Kidney tubule cell (primary cell): ENCODE results near the gene GIPC3.

Source experiments
- DNase-seq: peaks from one replicate; pipeline ENCODE4 v3.0.0-alpha.2; 2018; ENCODE audit warnings: low spot score

Gene GIPC3

DNA sequence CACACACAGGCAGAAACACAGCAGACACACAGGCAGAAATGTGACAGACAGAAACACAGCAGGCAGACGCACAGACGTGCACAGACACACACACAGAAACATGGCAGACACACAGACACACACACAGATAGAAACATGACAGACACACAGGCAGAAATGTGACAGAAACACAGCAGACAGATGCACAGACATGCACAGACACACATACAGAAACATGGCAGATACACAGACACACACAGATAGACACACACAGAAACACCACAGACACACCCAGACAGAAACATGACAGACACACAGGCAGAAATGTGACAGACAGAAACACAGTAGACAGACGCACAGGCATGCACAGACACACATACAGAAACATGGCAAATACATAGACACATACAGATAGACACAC, 20.1 kb downstream of the GIPC3 start:
- no peak for DNase-seq

DNA sequence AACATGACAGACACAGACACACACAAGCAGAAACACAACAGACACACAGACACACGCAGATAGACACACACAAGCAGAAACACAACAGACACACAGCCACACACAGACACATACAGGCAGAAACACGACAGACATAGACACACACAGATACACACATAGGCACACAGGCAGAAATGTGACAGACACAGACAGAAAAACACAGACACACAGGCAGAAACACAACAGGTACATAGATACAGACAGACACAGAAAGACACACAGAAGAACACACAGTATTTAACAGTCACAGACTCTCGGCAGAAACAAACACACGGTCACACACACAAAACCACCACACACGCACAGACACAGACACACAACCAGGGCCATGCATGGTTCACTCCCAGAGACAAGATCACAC, 20.5 kb downstream of the GIPC3 start:
- DNase-seq: no peak

DNA sequence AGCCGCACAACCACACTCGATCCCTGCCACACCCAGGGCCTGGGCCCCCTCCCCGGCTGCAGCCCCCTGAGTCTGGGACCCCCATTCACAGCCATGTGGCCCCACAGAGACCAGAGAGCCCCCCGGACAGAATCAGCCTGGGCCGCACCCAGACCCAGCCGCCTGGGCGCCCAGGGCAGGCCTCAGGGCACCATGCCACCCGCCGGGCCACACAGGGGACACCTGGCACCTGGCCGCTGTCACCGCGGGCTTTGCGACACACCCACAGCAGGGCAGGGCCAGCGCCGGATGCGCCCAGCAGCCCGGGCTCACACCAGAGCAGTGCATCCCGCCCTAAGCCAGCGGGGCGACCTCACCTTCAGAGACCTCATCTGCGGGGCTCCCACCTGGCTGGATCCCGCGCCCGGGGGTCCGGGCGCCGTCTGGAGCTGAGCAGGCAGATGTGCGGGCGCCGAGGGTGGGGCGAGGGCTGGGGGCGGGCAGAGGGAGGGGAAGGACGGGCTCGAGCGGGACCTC, 21.0 kb downstream of the GIPC3 start:
- DNase-seq: peak; percentile 10

DNA sequence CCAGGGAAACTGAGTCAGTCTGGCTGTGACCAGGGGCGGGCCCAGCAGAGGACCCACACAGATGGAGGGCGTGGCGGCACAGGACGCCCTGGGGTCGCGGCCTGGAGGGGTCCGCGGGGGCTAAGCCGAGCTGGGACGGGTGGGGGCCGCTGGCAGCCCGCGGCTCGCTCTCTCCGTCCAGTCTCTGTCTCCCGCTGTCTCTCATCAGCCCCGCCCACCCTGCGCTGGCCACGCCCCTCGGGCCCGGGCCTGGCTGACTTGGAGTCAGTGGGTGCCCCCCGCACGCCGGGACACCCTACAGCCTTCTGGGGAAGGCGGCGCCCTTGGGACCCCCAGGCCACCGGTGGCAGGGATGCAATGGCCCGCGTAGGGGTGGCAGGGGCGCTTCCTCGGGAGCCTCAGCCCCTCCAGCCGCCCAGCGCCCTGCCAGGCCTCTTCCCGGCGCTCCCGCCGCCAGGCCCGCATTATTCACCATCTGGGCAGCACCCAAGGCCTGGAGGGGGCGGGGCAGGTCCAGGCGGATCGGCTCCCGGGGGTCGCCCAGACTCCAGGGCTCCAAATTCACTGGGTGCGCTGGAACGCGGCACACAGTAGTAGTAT, 21.5 kb downstream of the GIPC3 start, which contains the start of gene TBXA2R:
Gene TBXA2R, minus strand, starts transcription at position 186 of the 600 bp plus-strand sequence. CDS start 6,241 bp downstream, outside the sequence.
- DNase-seq: peak; percentile 41

DNA sequence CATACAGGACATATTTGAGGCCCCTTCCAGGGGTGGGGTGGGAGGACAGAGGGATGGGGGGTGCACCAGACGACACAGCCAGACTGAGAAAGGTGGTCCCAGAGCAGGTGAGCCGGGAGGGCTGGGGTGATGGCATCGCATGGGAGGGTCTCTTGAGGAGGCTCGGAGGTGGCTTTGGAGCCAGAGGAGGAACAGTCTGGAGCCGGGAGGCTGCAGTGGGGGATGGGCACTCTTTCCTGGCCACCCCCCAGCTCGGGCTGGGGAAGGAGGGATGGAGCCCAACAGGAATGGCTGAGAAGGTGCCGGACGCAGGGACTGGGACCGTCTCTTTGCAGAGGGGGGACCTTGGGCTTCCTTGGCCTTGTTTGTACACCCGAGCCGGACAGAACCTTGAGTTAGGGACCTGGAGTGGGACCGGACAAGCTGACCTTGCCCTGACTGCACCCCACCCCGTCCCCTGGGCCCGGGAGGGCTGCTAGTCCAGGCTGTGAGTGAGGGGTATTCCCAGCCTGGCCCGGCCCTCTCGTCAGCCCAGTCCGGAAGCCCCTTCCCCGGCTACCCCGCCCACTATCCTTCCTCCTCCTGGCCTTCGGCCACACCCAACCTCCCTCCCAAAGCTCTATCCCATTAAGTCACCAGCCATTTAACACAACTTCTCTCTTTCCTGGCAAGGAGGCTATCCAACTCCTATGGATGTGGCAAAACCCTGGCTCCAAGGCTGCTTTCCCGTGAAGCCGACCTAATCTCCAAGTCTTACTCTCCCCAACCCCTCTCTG, 22.2 kb downstream of the GIPC3 start:
- no peak for DNase-seq

DNA sequence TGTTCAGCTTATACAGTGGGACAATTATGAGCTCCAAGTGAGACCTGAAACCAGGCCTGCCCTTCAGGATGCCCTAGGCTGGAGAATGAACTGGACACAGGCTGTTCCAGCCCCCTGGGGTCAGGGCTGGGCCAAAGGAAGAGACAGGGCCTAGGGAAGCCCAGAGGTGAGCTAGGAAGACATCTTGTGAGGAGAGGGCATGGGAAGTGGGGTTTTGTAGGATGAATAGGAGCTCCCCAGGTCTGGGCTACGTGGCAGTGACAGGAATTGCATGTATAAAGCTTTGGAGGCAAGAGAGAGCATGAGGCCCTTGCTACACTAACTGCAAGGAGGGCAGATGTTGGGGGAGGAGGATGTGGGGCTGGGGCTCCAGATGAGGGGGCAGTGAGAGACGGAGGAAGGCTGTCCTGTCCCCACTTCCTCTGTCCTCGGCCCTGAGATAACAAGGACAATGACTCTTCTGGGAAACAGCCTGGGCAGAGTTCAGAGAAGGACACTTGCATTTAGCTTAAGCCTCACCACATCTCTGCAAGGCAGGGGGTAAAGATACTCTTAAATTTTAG, 22.9 kb downstream of the GIPC3 start:
- no peak for DNase-seq

DNA sequence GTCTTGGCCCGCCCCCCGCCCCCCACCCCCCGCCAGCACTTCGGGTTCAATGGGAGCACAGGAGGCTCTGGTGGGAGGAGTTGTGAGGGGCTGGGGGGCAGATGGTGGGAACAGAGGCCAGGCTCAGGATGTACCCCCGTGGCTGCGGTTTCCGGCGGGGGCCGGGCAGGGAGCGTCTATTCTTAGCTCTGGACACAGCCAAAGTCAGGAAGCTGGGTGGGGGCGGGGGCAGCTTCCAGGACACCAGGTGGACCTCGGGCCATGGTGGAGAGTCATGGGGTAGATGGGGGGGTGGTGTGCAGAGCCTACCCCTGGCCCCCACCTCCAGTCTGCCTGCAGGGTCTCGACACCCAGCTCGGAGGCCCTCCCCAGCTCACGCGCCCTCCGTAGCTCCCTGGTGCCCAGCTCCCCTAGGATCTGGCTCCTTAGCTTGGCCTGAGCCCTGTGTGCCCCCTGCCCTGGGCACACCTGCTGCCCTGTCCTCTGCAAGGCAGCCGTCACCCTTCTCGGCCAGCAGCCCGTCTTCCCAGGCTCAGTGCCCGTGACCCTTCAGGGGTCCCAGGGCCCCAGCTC, 23.6 kb downstream of the GIPC3 start:
- no peak for DNase-seq

DNA sequence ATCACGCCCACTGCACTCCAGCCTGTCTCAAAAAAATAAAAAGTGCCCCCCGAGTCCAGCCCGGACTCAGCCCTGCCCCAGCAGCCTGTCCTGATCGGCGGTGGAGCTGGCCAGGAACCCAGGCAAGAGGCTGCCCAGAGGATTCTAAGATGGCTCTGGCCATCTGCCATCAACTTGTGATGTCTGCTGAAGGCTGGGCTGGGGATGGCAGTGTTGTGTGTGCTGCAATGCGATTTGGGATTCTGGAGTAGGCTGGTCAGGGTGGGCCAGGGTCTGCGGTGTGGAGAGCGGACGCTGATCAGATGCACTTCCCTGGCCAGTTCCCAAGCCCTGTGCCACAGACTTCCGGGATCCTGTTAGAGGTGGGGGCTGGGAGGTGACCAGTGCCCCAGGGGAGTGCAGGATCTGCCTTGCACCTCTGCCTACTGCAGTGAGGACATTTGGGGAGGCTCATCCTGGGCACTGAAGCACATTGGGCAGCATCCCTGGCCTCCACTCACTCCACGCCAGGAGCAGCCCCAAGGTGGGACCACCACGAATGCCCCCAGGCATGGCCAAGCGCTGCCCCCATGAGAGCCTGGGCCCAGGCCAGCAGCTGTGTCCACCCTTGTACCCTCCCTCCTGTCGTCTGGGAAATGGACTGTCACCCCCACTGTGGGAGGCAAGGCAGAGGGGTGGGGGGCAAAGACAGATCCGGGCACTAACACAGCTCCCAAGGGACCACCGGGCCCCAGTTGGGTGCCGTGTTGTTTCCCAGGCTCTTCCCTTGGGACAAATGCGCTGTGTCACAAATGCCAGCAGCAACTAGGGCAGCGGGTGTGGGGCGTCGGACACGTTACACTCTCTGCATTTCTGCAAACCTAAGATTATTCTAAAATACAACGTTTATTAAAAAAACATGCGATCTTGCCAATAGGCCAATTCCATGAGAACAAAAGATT, 24.8 kb downstream of the GIPC3 start:
- DNase-seq: no peak

DNA sequence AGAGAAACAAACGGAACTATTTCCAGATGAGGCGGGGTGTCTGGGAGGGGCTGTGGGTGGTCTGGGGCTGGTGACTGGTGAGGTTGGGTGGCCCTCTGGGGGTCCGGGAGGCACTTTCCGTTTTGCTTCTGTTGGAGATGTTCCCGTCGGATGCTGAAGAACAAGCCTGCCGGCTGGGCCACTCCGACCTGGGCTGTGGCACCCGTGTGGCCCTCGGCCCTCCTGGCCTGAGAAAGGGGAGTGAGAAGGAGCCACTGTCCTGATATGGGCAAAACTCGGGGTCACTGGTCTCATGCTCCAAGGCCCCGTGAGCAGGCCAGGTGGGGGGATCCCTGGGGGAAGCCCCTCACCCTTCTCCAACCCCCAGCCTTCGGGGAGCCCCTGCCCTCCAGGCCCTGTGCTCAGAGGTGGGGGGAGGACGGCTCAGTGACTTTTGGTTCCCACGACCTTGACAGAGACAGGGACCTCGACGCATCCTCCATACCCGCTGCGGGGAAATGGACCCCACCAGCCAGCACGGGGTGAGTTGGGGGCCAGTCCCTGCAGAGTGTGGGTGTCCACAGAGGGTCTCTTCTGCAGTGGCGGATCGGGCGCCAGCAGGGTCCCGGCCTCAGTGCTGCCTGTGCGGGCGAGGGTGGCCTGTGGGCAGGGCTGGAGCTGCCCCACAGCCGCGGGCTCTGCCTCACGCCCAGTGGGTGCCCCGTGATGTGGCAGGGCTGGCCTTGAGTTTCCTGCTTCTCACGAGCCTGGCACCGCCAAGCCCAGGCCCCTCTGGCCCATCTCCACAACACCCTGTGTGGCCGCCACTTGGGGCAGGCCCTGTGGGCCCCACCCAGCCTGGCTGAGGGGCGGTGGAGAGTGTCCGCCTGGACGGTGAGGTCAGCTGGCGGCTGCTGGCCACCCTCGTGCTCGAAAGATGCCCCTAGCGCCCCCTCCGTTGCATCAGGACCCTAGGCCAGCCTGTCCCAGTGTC, 25.8 kb downstream of the GIPC3 start:
- DNase-seq: no peak

DNA sequence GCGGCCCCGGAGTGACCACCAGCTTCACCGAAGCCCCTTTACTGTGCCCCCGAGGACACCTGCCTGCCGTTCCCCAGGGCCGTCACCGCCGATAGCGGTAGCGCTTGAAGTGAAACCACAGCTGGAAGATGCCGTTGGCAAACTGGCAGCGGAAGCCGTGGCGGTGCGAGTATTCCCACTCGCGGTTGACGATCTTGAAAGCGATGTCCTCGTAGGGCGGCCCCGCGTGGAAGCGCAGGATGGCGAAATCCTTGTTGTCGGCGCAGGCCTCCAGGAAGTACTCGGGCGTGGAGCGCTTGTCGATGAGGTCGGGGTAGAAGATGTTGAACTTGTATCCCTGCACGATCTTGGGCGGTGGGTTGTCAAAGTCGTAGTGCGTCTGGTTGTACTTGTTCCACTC, 26.6 kb downstream of the GIPC3 start:
- DNase-seq: no peak

DNA sequence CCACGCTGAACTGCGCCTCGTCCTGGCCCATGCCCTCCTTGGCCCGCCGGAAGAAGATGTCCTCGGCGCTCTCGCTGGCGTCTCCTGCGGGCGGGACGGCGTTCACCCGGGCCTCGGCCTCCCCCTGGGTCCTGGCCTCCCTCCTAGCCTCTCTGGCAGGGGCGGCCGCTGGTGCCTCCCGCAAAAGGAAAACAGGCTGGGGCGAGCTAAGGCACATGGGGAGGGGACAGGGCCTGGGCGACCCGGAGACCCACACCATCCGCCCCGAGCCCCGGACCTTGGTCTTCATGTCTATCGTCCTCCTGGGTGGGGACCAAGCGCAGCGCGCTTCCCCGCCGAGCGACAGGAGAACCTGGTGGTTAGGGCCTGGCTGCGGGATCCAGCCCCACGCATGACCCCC, 27.1 kb downstream of the GIPC3 start:
- DNase-seq: no peak

DNA sequence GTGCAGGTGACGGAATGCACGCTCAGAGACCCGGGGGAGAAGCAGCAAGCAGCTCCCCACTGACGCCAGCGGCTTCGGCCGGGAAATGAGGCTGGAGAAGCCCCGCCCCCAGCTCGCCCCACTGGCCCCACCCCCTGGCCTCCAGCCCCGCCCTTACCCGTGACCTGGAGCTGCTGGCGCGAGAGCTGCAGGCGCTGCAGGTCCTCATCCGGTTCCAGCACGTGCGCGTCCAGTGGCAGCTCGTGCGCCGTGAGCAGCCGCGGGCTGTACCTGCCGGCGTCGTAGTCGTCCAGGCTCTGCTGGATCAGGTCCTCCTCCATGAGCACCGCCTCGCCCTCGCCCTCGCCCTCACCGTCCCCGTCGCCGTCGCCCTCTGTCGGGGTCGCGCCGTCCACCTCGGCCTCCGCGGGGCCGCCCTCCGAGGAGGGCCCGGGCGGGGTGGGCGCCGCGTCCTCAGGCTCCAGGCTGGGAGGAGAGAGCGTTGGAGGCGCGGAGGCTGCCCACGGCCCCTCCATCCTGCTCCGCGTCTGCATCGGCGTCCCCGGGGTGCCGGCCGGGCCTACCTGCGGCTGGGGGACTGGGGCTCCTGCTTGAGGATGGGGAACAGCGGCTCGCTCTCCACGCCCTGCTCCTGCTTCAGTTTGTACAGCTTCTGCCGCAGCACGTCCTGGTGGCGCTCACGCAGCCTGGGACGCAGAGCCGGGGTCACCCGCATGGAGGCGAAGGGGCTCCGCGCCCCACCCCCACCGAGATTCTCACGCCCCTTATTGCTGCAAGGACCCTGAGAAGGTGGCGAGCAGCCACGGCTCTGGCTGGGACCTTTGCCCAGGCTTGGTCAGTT, 27.8 kb downstream of the GIPC3 start:
- DNase-seq: no peak

DNA sequence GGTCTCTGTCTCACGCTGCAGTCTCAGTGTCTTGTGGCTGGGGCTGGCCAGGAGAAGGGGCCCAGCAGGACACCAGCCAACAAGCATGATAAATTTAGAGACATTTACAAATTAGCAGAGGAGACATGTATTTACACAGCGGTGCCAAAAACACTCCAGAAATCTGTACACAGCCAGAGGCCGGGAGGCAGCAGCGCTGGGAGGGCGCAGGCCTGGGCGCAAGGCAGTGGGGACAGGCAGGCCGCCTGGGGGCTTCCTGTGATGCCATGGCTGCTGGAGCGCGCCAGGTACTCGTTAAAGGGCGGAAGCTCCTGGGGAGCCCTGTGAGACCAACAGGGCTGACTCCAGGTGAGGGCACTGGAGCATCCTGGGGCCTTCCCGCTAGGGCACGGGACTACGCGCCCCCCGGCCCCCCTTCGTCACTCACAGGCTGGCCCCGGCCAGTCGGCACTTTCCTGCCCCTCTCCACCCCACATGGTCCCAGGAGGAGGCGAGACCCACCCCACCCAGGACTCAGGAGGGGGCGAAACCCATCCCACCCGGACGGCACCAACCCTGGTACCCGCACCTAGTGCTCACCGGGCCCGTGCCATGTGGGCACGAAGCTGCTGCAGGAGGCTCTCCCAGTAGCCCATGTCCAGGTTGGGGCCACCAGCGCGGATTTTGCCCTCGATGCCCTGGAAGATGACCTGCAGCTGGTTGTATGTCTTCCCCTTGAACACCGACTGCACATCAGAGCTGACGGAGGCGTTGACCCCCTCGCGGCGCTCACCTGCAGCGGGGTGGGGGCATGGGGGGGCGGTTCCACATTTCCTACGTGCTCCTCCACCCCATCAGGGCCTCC, 28.8 kb downstream of the GIPC3 start:
- DNase-seq: no peak

DNA sequence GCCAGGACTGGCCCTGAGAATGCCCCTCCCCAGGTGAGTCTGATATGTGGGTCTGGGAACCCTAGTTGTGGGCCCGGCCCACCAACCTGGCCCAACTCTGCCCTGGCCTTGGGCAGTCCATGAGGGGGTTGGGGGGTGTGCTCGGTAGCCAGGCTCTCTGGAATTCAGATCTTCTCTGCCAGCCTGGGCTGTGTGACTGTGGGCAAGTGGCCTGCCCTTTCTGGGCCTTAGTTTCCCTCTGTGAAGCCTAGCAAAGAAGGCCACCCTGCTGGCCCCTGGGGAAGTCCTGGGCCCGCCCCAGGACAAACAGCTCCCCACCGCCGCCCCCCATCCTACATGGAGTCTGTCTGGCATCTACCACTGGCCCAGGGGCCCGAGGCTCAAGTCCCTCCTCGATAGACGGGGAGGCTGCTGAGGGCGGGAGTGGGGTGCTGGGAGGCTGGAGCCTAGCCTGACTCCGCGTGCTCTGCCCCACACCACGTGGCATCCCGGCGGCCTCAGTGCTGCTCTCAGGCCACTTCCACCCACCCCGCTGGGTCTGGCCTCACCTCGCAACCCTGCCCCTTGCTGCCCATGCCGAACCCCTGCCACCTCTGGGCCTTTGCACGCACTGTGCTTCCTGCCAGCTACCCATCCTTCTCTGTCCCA, 29.7 kb downstream of the GIPC3 start:
- DNase-seq: no peak

DNA sequence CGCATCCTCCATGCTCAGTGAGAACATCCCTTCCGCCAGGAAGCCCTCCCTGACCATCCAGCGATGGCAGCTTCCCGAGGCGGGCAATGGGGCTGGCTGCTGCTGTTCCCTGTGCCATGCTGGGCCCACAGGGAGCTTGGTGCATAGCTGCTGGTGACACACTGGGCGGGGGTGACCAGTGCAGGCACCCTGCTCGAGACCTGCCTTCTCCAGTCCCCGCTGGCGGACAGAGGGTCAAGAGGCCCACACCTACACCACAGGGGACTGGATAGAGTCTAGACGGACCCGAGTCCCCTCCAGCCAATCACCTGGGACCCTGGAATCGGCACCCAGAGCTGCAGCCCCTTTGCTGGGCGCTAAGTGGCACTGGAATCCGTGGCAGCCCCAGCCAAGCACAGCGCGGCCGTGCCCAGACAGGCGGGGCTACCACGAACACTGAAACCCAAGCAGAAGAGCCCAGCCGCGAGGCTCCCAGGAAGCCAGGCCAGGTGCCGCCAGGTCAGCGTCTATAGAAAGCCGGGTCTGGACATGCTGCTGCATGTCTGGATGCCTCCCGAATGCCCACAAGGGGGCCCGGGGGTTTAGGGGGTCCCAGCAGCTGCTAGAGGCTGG, 30.4 kb downstream of the GIPC3 start:
- DNase-seq: no peak

DNA sequence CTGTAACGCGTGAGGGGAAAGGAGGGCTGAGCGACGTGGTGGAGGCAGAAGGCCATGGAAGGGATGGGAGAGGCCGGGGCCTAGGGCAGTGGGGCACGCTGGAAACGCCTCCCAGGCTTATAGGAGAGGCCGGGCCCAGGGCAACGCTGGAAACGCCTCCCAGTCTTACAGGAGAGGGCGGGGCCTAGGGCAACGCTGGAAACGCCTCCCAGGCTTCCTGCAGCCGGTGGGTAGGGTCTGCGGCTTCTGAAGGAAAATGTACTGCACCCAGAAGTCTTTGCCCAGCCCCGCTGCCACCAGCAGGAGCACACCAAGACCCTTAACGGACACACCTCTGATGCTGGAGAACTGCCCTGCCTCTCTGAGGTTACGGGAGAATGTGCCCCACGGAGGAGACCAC, 32.2 kb downstream of the GIPC3 start:
- no peak for DNase-seq

DNA sequence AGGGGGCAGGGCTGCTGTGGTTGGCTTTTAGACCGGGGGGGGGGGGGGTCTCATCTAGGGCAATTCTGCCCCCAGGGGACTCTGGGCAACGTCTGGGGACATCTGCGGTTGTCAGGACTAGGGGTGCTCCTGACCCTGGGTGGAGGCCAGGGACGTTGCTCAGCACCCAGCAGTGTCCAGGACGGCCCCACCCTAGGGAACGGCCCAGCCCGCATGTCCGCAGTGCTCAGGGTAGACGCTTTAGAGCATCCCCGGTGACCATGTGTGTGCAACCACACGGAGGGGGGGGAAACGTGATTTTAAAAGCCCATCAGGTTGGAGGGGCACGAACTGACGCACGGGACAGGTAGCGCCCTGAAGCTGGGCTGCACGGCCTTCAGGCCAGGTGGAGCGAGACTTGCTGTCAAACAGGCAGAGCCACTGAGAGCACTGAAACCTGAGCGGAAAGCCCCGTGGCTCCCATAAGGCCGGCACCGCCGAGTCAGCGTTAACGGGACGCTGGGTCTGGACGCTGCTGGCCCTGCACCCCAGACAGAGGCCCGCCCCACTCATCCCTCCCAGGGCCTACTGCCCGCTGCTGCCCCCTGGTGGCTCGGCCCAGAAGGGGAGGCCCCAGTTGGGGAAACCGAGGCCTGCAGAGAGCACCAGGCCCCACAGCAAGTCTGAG, 33.0 kb downstream of the GIPC3 start:
- peak; percentile 32 for DNase-seq
